MCF 10A (cell line): ENCODE data around the gene ROBO2. TPM values are rescaled to one million over a fixed set of nuclear protein-coding genes. Genes with fewer than 3 reads are reported as not detected.

Source experiments
- BruUV-seq: library from RNA; stranded (reverse); fragments of 400-500 nt; replicated peaks from 2 replicates; lab custom pipeline; 2021; lab: Mats Ljungman, UMichigan
- CTCF ChIA-PET: fragments of 300-600 bp; sonication (Branson Sonifier 250); formaldehyde crosslinking; extraction: SDS; loops from one replicate; lab custom pipeline; 2021; ENCODE audit warnings: antibody characterized with exemption, inconsistent platforms; lab: Yijun Ruan, JAX
- POLR2A ChIA-PET: fragments of 300-600, 350-650 bp; sonication (Branson Sonifier 250); formaldehyde crosslinking; extraction: SDS; loops from one replicate; lab custom pipeline; 2020; ENCODE audit warnings: antibody characterized with exemption, inconsistent platforms; lab: Yijun Ruan, JAX
- DNase-seq: peaks from one replicate; pipeline ENCODE4 v3.0.0-alpha.2; 2018; ENCODE audit not compliant: unreplicated experiment
- H3K27ac Mint-ChIP-seq: one replicate; pipeline ENCODE4 v1.8.0; 2022; ENCODE audit warnings: mild to moderate bottlenecking, low read depth, mixed read lengths; ENCODE audit not compliant: unreplicated experiment
- H3K27me3 Mint-ChIP-seq: one replicate; pipeline ENCODE4 v1.8.0; 2022; ENCODE audit warnings: mixed read lengths; ENCODE audit not compliant: insufficient read depth, unreplicated experiment
- H3K36me3 Mint-ChIP-seq: one replicate; pipeline ENCODE4 v1.8.0; 2022; ENCODE audit warnings: mild to moderate bottlenecking, moderate library complexity, mixed read lengths; ENCODE audit not compliant: insufficient read depth, unreplicated experiment
- H3K4me1 Mint-ChIP-seq: one replicate; pipeline ENCODE4 v1.8.0; 2022; ENCODE audit warnings: mixed read lengths; ENCODE audit not compliant: insufficient read depth, unreplicated experiment
- H3K4me3 Mint-ChIP-seq: one replicate; pipeline ENCODE4 v1.8.0; 2022; ENCODE audit warnings: mild to moderate bottlenecking, moderate library complexity, mixed read lengths; ENCODE audit not compliant: unreplicated experiment
- H3K9me3 Mint-ChIP-seq: one replicate; pipeline ENCODE4 v1.8.0; 2022; ENCODE audit warnings: mixed read lengths; ENCODE audit not compliant: unreplicated experiment
- CTCF ChIP-seq: fragments of 200-600 bp; IDR thresholded peaks from one replicate; pipeline ENCODE4 v1.8.0; 2022; ENCODE audit warnings: antibody characterized with exemption, mild to moderate bottlenecking; ENCODE audit not compliant: unreplicated experiment
- intact Hi-C: fragments of 100-400 bp; cut with micrococcal nuclease; formaldehyde crosslinking; loops from 2 replicates; pipeline ENCODE4 v1.14.1; 2022
- total RNA-seq: library from RNA; stranded (reverse); gene quantifications from 2 replicates; pipeline ENCODE4 v1.2.3, GENCODE V29; 2022

Gene ROBO2
- total RNA-seq, 1 experiment from 2014 or later, result not detected

- ChIA-PET CTCF (interaction anchor here (0.6 to 1.7 kb wide), 5 partner anchors 11 to 261 kb away, joined by 3 to 7 read pairs (median 3); no protein-coding TSS in a partner anchor), POLR2A (no interaction called here)
- H3K27ac Mint-ChIP-seq, result no peak overlapping the region
- no peak for DNase-seq
- peaks cover 10% of the 10 kb centered on the region for H3K4me1 Mint-ChIP-seq
- H3K9me3 Mint-ChIP-seq, result no peaks in the 10 kb centered on the region
- no TSS peak for BruUV-seq
- H3K27me3 Mint-ChIP-seq, result peaks cover 100% of the 10 kb centered on the region
- no peaks in the 10 kb centered on the region for H3K36me3 Mint-ChIP-seq
- intact Hi-C loops, result no loop called here
- no peak for TF ChIP-seq CTCF
- no peak overlapping the region for H3K4me3 Mint-ChIP-seq
These were observed 1.9 kb downstream of the ROBO2 start for GRCh38 chr3:77041811-77042210.

GRCh38 chr3:77042343-77042742 is 2.4 kb downstream of the ROBO2 start:
- H3K36me3 Mint-ChIP-seq, result no peaks in the 10 kb centered on the region
- DNase-seq, result no peak
- no peak for TF ChIP-seq CTCF
- H3K4me1 Mint-ChIP-seq, result peaks cover 10% of the 10 kb centered on the region
- no peaks in the 10 kb centered on the region for H3K9me3 Mint-ChIP-seq
- intact Hi-C loops, result no loop called here
- no TSS peak for BruUV-seq
- H3K4me3 Mint-ChIP-seq, result no peak overlapping the region
- peaks cover 96% of the 10 kb centered on the region for H3K27me3 Mint-ChIP-seq
- ChIA-PET CTCF (interaction anchor here (0.7 to 1.7 kb wide), 3 partner anchors 11 to 260 kb away, joined by 3 to 7 read pairs (median 4); no protein-coding TSS in a partner anchor), POLR2A (interaction anchor here (0.6 kb wide), 1 partner anchor 220 kb away, joined by 3 read pairs; no protein-coding TSS in a partner anchor)
- H3K27ac Mint-ChIP-seq, result no peak overlapping the region

- Mint-ChIP-seq H3K9me3 (no peaks in the 10 kb centered on the region), H3K4me1 (peaks cover 10% of the 10 kb centered on the region), H3K27ac (no peak overlapping the region), H3K27me3 (peaks cover 91% of the 10 kb centered on the region), H3K36me3 (no peaks in the 10 kb centered on the region), H3K4me3 (no peak overlapping the region)
- CTCF ChIA-PET, result interaction anchor here (0.7 to 1.7 kb wide), 5 partner anchors 10 to 260 kb away, joined by 3 to 7 read pairs (median 4); no protein-coding TSS in a partner anchor
- intact Hi-C loops, result no loop called here
- no peak for TF ChIP-seq CTCF
- POLR2A ChIA-PET, result interaction anchor here (0.6 kb wide), 2 partner anchors 219 to 1351 kb away, joined by 3 read pairs; no protein-coding TSS in a partner anchor
- no TSS peak for BruUV-seq
- peak; percentile 4 for DNase-seq
These were observed 3.0 kb downstream of the ROBO2 start for GRCh38 chr3:77042882-77043281.

GRCh38 chr3:77045686-77046085 is 5.8 kb downstream of the ROBO2 start:
- CTCF ChIA-PET, result interaction anchor here (0.7 to 1.6 kb wide), 2 partner anchors 208 to 276 kb away, joined by 4 to 6 read pairs; no protein-coding TSS in a partner anchor

More at GRCh38 chr3:77045686-77046085, 5.8 kb downstream of the ROBO2 start:
- TF ChIP-seq CTCF, result no peak
- H3K27me3 Mint-ChIP-seq, result peaks cover 63% of the 10 kb centered on the region
- no peak for DNase-seq
- intact Hi-C loops, result no loop called here
- BruUV-seq, result no TSS peak
- no peaks in the 10 kb centered on the region for H3K4me1 Mint-ChIP-seq
- H3K27ac Mint-ChIP-seq, result no peak overlapping the region
- POLR2A ChIA-PET, result no interaction called here
- H3K36me3 Mint-ChIP-seq, result no peaks in the 10 kb centered on the region
- no peaks in the 10 kb centered on the region for H3K9me3 Mint-ChIP-seq
- H3K4me3 Mint-ChIP-seq, result no peak overlapping the region
